ENCODE data around the gene WIPF1. TPM values are rescaled to one million over a fixed set of nuclear protein-coding genes. Genes with fewer than 3 reads are reported as not detected.

WIPF1 gene
- total and polyA plus RNA-seq, 4 donors, result 18.5 to 64.1 (median 49.0) TPM

DNA sequence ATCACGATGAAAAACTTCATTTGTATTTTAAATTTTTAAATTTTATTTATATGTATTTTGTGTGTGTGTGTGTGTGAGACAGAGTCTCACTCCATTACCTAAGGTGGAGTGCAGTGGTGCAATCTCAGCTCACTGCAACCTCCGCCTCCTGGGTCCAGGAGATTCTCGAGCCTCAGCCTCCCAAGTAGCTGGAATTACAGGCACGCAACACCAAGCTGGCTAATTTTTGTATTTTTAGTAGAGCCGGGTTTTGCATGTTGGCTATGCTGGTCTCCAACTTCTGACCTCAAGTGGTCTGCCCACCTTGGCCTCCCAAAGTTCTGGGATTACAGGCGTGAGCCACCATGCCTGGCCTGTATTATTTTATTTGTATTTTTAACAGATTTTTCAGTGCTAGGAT is 45.8 kb upstream of the WIPF1 start:
- no peak for ATAC-seq (ENCODE audit: insufficient read depth, low FRiP score)
- Histone ChIP-seq H3K4me3 (no peak overlapping the region), H3K27ac (ENCODE audit: low read depth in 1 of 2, low read length in 1 of 2) (no peak overlapping the region), H3K9me3 (ENCODE audit: control insufficient read depth in 4 of 4, insufficient read depth in 3 of 4, low read length in 3 of 4) (peaks cover 0 to 5% (median 0%) of the 10 kb centered on the region in 4 donors), H3K4me1 (ENCODE audit: control insufficient read depth in 5 of 5, insufficient read depth in 5 of 5, low read length in 5 of 5) (no peaks in the 10 kb centered on the region), H3K36me3 (ENCODE audit: control insufficient read depth in 4 of 4, insufficient read depth in 4 of 4, low read length in 4 of 4) (no peaks in the 10 kb centered on the region), H3K9ac (ENCODE audit: insufficient read depth in 1 of 2, low read length in 2 of 2) (no peak overlapping the region), H3K27me3 (ENCODE audit: control insufficient read depth in 3 of 3, insufficient read depth in 3 of 3, low read length in 2 of 3) (no peaks in the 10 kb centered on the region)
- no peak for DNase-seq
- TF ChIP-seq, protein P1, sequence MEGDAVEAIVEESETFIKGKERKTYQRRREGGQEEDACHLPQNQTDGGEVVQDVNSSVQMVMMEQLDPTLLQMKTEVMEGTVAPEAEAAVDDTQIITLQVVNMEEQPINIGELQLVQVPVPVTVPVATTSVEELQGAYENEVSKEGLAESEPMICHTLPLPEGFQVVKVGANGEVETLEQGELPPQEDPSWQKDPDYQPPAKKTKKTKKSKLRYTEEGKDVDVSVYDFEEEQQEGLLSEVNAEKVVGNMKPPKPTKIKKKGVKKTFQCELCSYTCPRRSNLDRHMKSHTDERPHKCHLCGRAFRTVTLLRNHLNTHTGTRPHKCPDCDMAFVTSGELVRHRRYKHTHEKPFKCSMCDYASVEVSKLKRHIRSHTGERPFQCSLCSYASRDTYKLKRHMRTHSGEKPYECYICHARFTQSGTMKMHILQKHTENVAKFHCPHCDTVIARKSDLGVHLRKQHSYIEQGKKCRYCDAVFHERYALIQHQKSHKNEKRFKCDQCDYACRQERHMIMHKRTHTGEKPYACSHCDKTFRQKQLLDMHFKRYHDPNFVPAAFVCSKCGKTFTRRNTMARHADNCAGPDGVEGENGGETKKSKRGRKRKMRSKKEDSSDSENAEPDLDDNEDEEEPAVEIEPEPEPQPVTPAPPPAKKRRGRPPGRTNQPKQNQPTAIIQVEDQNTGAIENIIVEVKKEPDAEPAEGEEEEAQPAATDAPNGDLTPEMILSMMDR (IDR thresholded peaks at IDR 0.05; ENCODE audit: control extremely low read depth, extremely low read depth), result no peak
- 97 to 99% methylated on average over 6 of the region's 6 CpGs for WGBS, 2 donors

DNA sequence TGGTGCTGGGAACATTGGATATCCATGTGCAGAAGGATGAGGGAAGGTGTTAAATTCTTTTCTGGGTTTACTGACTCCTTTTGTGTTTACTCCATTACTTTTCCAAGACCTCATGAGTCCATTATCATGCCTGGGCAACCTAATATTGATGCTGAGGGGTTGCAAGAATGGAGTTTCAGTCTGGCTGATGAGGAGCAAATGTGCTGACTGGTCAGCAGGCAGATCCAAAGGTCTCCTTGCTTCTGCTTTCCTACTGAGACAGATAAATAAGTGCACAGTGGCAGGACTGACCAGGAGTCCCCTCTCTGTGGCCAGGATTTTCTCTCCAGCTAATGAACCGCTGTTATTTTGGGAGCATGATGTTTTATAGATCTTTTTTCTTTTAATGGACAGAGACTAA is 43.6 kb upstream of the WIPF1 start:
- DNase-seq (no peak), ATAC-seq (ENCODE audit: insufficient read depth, low FRiP score) (no peak)
- Histone ChIP-seq H3K36me3 (ENCODE audit: control insufficient read depth in 4 of 4, insufficient read depth in 4 of 4, low read length in 4 of 4) (no peaks in the 10 kb centered on the region), H3K9ac (ENCODE audit: insufficient read depth in 1 of 2, low read length in 2 of 2) (no peak overlapping the region), H3K27me3 (ENCODE audit: control insufficient read depth in 3 of 3, insufficient read depth in 3 of 3, low read length in 2 of 3) (no peaks in the 10 kb centered on the region), H3K4me3 (no peak overlapping the region), H3K4me1 (ENCODE audit: control insufficient read depth in 5 of 5, insufficient read depth in 5 of 5, low read length in 5 of 5) (no peaks in the 10 kb centered on the region), H3K27ac (ENCODE audit: low read depth in 1 of 2, low read length in 1 of 2) (no peak overlapping the region), H3K9me3 (ENCODE audit: control insufficient read depth in 4 of 4, insufficient read depth in 3 of 4, low read length in 3 of 4) (peaks cover 0 to 5% (median 0%) of the 10 kb centered on the region in 4 donors)
- WGBS, 2 donors, result 90 to 96% methylated on average over 1 of the region's 1 CpG
- TF ChIP-seq, protein P1 (IDR thresholded peaks at IDR 0.05; ENCODE audit: control extremely low read depth, extremely low read depth), result no peak

DNA sequence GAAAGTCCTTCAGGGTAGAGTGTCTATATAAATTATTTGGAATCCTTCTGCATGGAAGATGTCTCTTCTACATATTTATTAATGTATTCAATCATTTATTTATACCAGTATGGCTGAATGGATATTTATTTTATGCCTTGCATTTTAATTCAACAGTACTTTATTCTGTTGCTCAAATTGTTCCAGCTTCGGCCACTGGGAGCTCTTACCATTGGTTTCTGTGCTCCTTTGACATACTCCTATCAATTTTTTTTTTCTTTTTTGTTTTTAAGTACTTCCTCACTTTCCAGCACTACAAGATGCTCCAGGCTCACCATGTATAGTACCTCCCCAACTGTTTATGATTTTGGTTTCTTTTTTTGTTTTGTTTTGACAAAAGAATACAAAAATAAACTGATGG is 39.4 kb upstream of the WIPF1 start:
- Histone ChIP-seq H3K36me3 (ENCODE audit: control insufficient read depth in 4 of 4, insufficient read depth in 4 of 4, low read length in 4 of 4) (no peaks in the 10 kb centered on the region), H3K9me3 (ENCODE audit: control insufficient read depth in 4 of 4, insufficient read depth in 3 of 4, low read length in 3 of 4) (peaks cover 0 to 5% (median 0%) of the 10 kb centered on the region in 4 donors), H3K27ac (ENCODE audit: low read depth in 1 of 2, low read length in 1 of 2) (no peak overlapping the region), H3K9ac (ENCODE audit: insufficient read depth in 1 of 2, low read length in 2 of 2) (no peak overlapping the region), H3K4me3 (no peak overlapping the region), H3K27me3 (ENCODE audit: control insufficient read depth in 3 of 3, insufficient read depth in 3 of 3, low read length in 2 of 3) (no peaks in the 10 kb centered on the region), H3K4me1 (ENCODE audit: control insufficient read depth in 5 of 5, insufficient read depth in 5 of 5, low read length in 5 of 5) (peaks cover 0 to 14% (median 0%) of the 10 kb centered on the region in 5 donors)
- 87 to 93% methylated on average over 1 of the region's 1 CpG for WGBS, 2 donors
- no peak for ATAC-seq (ENCODE audit: insufficient read depth, low FRiP score)
- TF ChIP-seq, protein P1 (IDR thresholded peaks at IDR 0.05; ENCODE audit: control extremely low read depth, extremely low read depth), result no peak
- DNase-seq, result no peak

DNA sequence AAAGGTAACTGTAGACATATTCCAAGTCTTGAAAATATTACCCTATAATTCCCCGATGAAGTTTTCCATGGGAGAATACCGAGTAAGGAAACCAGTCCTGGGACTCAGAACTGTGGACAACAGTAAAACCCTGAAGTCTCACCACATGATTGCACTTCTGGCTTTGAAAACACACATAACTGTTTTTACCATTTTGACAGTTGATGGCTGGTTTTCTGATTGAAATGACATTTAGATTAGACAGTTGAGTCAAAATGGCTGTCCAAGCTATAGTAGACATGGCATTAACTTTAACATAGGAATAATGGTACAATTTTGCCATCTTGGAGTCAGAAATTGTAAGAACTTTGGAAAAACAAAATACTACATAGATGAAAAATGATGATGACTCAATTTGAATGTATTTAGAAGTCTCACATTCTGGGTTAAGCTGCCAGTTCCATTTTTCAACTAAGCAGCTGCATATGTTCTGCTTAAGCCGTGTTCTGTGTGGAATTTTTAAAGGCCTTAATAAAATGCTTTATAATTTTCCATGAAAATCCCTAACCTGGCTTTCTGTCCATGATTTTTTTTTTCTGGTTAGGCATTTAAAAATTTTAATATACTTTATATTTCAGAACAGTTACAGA is 38.3 kb upstream of the WIPF1 start:
- H3K27ac ChIP-seq (ENCODE audit: low read depth in 1 of 2, low read length in 1 of 2), result no peak overlapping the region
- DNase-seq, result no peak
- no peaks in the 10 kb centered on the region for H3K36me3 ChIP-seq (ENCODE audit: control insufficient read depth in 4 of 4, insufficient read depth in 4 of 4, low read length in 4 of 4)
- no peak overlapping the region for H3K9ac ChIP-seq (ENCODE audit: insufficient read depth in 1 of 2, low read length in 2 of 2)
- H3K9me3 ChIP-seq (ENCODE audit: control insufficient read depth in 4 of 4, insufficient read depth in 3 of 4, low read length in 3 of 4), result peaks cover 0 to under 1% (median 0%) of the 10 kb centered on the region in 4 donors
- no peak overlapping the region for H3K4me3 ChIP-seq
- no peak for ATAC-seq (ENCODE audit: insufficient read depth, low FRiP score)
- no peaks in the 10 kb centered on the region for H3K27me3 ChIP-seq (ENCODE audit: control insufficient read depth in 3 of 3, insufficient read depth in 3 of 3, low read length in 2 of 3)
- 90 to 93% methylated on average over 3 of the region's 3 CpGs for WGBS, 2 donors
- TF ChIP-seq, protein P1 (IDR thresholded peaks at IDR 0.05; ENCODE audit: control extremely low read depth, extremely low read depth), result no peak
- peaks cover 0 to 14% (median 0%) of the 10 kb centered on the region in 5 donors for H3K4me1 ChIP-seq (ENCODE audit: control insufficient read depth in 5 of 5, insufficient read depth in 5 of 5, low read length in 5 of 5)
